Measurements from ENCODE around the gene NPY4R2.
"Not testable (repeated sequence)": the region's sequence is repeated elsewhere in the genome, so short reads cannot be mapped to it uniquely, and the experiment has no call there.

NPY4R2 gene, protein sequence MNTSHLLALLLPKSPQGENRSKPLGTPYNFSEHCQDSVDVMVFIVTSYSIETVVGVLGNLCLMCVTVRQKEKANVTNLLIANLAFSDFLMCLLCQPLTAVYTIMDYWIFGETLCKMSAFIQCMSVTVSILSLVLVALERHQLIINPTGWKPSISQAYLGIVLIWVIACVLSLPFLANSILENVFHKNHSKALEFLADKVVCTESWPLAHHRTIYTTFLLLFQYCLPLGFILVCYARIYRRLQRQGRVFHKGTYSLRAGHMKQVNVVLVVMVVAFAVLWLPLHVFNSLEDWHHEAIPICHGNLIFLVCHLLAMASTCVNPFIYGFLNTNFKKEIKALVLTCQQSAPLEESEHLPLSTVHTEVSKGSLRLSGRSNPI

DNA sequence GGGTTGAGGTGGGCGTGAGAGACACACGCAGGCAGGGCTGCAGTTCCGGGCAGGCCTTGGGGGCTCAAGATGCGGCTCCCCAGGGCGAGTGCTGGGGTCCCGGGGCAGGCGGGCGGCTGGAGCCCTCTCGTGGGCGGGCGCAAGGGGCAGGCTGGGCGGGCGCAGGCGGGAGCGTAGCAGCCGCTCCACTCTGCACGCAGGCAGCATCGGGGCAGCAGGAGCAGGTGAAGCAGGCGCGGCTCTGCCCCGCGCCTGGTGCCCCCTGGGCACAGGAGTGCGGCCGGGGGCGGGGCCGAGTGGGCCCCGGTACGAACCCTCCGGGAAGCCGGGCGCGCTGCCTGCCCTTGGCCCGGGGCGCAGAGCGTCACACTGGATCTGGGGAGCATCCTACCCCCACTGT lies at the start of gene NPY4R2:
Gene NPY4R2, plus strand, starts transcription at position 188 of the 400 bp plus-strand sequence. CDS start 3,326 bp downstream, outside the sequence.
- not testable (repeated sequence) for FAIRE-seq

DNA sequence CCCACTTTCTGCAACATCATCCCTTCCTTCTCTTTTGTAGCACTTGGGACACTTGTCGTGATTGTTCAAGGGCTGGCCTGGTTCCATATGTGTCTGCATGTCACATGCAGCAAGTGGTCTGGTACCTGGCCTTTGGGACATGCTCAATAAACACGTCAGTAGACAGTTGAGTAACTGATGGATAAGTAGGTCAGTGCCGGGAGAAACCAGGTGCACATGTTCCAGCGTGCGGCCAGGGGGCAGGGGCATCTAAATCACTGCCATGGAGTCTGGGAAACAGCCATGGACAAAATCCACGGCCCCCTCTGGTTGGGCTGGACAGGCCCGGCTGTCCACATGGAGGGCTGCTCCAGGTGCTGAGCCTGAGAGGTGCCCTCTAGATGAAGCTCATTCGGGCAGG lies 47.6 kb upstream of the NPY4R2 start:
- not testable (repeated sequence) for FAIRE-seq

DNA sequence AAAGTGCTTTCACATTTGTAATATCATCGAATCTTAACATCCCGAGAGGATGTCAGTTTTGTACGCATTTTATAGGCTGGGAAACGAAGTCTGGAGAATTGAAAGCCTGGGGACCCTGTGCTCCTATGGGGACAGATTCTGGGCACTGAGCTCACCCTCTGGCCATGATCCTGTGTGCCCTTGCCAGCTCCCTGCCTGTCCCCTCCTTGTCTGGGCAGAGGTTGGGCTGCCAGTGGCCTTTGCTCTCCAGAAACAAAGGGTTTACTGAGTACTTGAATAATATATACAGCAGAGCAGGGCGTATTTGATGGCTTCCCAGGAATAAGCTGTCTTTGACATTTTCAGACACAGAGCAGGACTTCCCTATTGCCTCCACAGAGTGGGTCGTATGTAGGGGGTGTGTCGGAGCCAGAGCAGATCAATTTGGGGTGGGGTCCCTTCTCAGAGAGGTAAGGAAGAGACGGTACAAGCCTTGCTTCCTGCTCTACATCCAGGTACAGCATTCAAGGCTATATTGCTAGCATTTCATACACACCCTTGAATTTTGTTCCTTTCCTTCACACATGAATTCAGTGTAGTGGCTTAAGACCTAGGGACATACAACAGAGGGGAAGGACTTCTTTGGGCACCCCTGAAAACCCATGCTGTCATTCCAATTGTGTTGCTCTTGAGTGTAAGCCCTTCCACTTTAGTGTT lies 46.8 kb upstream of the NPY4R2 start:
- FAIRE-seq, result not testable (repeated sequence)

DNA sequence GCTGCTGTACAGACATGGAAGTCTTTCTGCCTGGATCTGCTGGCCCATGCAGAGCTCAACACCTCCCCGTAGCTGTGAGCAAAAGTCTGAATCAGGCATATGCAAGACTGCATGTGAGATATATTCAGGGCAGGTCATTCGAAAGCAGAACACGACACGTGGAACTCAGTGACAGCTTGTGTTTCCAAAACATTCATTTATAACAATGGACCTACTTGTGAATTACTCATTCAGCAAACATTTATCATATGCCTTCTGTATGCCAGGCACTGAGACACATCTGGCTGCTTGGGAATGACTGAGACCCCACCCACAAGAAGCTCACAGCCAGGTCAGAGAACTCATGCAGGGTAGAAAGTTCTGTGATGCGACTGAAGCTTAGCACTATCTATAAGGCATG lies 46.2 kb upstream of the NPY4R2 start:
- FAIRE-seq, result not testable (repeated sequence)

DNA sequence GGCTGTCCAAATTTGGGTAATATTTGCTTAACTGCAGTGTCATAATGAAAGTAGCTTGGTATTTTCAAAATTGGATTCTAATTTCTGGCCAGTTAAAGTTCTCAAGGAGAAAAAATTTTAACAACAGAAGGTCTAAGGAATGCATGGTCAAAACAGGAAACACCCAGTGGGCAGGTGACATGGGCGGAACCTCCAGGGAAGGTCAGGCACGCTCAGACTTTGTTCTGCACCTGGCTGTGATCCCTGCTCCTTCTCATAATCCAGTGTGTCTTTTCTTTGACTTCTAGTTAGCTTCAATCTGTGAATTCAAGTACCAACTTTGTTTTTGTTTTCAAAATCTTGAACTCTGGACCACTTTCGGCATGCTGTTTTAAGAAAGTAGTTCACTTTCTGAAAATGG lies 34.2 kb upstream of the NPY4R2 start:
- FAIRE-seq, result not testable (repeated sequence)

DNA sequence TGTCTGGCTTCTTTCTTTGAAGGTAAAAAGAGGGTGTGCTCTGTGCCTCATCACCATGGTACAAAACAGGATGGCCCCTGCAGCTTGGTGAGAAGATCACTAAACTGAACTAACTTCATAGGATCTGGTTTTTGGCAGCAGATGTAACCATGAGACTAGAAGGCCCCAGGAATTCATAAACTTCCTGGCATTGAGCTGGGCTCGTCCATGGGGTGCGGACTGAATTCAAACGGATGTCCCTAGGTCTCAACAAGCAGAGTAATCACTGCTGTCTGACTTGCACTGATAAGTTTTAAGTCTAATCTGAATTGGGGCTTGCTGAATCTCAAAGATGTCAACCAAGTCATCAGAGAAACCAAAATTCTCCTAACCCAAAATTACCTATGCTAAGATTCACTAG lies 33.5 kb upstream of the NPY4R2 start:
- not testable (repeated sequence) for FAIRE-seq

DNA sequence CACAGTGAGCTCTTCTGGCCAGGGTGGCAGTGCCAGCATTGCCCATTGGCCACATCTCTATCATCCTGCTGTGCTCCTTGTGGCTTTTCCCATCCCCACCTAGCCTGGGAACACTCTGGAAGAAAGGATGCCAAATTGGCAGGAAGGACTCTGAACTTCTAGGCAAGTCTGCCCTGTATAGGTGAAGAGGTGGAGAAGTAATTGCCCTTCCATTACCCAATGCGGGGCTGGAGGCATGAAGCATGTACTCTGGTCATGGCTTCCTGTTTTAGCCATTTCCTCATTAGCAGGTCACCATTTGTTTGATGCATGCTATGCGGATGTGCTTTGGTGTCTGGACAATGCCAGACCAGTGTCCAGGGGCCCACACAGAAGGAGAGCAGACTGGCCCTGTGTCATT lies 32.1 kb upstream of the NPY4R2 start:
- not testable (repeated sequence) for FAIRE-seq

DNA sequence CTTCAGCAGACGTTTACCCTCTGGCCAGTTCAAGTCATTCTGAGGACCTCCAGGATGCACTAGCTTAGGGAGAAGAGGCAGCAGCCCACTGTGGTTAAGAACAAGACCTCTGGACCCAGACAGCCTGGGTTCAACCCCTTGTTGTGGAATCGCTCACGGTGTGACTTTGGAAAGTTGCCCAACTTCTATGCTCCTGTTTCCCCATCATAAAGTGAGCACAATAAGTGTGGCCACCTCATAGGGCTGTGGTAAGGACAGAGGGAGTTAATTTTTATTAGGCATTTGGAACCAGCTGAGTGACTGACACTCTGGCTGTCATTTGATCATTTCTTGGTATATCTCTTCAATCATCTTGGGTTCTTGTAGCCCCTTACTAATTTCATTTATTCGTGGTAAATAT lies 31.6 kb upstream of the NPY4R2 start:
- FAIRE-seq, result not testable (repeated sequence)

DNA sequence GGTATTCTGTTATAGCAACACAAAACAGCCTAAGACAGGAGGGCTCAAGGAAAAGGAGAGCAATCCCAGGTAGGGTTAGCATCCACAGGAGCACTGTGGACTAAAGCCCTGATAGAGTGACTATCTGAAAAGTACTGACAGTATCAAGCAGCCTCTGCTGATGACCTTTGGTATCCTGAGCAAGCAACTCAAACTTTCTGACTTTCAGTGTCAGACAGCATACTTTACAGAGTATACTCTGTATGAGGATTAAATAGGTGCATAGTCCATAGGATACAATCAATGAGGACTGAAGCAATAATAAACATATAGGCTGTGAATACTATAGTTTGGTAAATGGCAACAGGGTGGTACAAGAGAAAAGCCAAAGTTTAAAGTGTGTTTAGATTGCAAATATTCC lies 27.7 kb upstream of the NPY4R2 start:
- FAIRE-seq, result not testable (repeated sequence)

DNA sequence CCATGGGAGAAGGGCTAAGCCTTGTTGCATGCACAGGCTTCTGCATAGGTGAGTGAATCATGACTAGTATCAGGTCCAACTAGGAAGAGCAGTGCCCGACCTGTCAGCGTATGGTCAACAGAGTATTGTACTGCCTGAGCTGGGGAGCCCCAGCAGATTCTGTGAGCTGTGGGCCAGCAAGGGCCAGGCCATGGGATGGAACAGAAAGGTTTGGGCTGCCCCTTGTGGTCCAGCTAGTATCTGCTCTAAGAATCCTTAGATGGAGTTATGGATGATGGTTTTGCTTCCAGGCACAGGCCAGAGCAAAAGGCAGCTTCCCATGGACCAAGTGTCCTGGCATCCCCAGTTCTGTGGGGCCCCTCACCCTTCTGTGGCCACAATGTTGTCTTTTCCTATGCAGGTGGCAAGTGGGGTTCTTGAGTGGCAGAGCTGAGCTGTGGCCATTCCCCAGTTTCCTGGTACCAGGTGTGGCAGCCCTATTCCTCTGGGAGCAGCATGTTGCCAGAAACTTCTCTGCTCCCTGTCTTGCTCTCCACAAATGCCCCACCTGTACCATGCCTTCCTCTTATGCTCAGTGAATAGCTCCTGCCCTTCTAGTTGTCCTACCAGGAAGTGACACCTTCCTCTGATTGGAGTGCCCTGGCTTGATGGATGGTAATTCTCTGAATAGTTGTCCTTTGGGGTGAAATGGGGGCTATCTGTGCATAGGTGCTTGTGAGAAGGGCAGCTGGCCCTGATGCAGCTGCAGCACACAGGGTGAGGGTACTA lies 25.8 kb upstream of the NPY4R2 start:
- FAIRE-seq, result not testable (repeated sequence)

DNA sequence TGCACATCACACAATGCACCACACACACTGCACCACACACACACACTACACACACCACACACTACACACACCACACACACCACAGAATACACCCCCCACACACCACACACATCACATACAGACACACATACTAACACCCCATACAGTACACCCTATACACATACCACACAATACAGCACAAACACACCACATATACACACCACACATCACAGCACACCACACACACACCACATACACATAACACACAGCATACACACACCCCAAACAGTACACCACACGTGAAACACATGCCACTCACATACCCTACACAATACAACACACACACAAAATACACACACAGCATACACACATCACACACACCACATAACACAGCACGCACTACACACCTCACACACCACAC lies 23.9 kb upstream of the NPY4R2 start:
- not testable (repeated sequence) for FAIRE-seq

DNA sequence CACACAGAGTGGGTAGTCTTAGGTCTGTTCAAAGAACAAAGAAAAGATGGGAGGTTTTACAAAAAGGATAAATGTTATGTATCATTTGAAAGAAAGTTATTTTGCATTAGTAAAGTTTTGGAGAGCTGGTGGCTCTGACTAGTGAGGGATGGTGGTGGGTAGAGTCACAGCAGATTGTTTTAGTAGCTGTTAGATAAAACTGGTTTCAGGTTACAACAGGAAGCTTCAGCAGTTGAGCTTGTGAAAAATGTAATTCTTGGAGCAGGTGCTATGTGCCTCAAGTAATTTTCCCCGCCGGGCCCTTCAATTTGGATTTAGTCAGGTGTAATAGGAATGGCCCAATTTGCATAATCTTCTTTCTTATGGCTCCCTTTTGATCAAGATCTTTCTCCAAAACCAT lies 20.6 kb upstream of the NPY4R2 start:
- not testable (repeated sequence) for FAIRE-seq

DNA sequence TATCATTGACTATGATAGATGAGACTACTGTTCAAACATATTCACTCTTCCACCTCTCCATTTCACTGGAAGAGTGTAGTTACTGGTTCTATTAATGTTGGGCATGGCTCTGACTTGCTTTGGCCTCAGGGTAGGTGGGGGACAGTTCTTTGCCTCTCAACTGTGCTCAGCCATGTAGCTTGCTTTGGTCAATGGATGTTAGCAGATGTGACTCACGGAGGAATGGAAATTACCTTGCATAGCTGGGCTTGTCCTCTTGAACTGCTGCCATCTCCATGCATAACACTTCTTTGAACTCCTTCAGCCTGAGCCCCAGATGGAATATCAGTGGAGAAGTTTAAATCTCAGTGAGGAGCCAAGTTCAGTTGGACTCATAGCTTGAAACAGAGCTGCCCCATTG lies 9.1 kb upstream of the NPY4R2 start:
- not testable (repeated sequence) for FAIRE-seq

DNA sequence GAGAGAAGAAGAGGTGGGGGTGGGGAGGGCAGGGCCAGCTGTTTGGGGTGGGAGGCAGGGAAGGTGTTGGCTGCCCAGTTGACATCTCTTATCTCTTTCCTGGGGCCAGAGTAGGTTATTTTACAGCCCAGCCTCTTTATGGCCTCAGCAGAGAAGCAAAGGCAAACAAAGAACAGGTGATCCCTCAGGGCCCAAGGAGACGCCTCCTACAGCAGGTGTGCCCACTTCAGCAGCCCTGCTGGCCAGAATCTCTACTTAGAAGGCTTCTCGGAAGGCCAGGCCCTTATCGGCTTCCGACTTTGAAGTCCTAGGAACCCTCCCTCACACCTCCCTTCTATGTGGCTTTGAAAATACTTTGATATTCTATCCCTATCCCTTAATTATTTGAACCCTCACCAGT lies 8.0 kb upstream of the NPY4R2 start:
- FAIRE-seq, result not testable (repeated sequence)

DNA sequence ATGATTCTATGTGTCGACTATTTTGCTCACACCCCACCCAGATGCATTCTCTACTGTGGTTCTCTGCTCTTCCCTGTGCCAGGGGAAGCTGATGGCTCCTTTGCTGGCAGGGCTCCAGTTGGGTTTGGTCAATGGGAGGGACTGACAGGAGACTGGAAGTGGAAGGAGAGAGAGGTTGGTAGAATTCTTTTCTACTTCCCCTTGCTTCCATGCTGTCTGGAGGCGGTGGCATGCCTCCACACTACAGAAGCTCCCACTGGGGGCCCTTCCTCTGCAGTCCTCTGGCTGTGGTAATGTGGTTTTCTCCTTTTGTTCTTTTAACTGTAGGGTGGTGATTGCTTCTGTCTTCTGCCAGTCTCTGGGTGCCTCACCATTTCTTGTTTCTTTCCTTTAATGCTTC lies 4.4 kb upstream of the NPY4R2 start:
- FAIRE-seq, result not testable (repeated sequence)

DNA sequence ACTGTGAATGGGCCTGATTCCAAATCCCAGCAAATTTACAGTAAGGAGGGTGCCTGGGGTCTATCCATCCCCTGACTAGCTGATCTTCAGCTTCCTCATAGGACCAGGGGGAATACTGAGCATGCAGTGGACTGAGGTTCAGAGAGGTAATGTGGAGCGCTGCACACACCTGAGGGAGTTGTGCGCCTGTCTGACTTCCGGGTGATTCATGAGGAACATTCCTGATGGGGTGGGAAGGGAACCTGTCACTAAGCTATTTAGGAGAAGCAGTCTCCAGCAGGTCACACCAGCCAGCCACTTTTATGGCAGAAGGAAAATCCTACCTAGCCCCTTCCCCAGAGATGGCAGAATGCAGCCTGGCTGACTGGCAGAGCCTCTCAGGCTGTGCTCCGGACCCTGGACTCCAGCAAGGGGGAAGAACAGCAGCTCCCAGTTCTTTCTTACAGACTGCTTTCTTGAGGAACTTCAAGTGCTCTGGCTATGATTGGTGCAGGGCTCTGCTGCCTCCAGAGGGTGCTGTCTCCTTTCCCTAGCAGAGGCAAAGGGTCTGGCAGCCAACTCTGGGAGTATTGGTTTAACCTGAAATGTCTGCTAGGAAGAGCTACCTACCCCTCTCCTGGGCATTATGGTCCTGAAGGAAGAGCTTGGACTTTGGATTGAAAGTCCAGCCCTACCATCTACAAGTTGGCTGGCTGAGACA lies 2.5 kb upstream of the NPY4R2 start:
- not testable (repeated sequence) for FAIRE-seq

DNA sequence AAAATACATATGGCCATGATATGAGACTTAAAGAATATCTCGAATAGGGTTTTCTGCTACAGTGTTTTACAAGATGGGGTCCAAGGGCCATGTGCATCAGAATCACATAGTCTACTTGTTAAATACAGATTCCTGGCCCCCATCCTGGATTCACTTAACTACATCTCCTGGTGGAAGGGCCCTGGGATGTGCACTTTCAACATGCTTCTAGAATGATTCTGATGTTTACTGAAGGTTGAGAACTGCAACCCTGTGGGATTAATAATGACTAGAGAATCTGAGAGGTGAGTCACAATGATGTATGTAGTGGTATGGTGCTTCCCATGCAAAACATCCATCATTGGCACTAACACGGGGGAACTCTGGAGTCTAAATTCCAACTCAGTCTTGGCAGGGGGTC lies 2.1 kb downstream of the NPY4R2 start:
- FAIRE-seq, result not testable (repeated sequence)

DNA sequence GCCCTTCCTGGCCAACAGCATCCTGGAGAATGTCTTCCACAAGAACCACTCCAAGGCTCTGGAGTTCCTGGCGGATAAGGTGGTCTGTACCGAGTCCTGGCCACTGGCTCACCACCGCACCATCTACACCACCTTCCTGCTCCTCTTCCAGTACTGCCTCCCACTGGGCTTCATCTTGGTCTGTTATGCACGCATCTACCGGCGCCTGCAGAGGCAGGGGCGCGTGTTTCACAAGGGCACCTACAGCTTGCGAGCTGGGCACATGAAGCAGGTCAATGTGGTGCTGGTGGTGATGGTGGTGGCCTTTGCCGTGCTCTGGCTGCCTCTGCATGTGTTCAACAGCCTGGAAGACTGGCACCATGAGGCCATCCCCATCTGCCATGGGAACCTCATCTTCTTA lies 4.0 kb downstream of the NPY4R2 start:
- not testable (repeated sequence) for FAIRE-seq

DNA sequence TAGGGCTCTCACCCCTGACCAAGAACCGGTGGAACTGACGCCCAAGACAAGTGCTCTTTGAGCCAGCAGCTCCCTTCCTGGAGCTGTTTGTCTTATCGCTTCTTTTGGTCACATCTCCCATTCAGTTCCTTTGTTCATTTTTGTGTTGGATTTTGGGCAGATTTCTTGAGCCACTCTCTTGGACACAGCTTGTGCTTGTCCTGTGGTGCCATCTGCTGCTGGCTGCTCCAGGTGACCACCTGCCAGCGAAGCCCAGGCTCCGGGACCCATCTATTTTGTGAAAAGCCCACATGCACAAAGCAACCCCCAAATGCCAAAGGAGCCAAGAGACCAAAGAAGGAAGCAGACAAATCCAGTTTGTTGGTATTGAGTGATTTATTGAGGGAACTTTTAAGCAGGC lies 6.2 kb downstream of the NPY4R2 start:
- FAIRE-seq, result not testable (repeated sequence)

DNA sequence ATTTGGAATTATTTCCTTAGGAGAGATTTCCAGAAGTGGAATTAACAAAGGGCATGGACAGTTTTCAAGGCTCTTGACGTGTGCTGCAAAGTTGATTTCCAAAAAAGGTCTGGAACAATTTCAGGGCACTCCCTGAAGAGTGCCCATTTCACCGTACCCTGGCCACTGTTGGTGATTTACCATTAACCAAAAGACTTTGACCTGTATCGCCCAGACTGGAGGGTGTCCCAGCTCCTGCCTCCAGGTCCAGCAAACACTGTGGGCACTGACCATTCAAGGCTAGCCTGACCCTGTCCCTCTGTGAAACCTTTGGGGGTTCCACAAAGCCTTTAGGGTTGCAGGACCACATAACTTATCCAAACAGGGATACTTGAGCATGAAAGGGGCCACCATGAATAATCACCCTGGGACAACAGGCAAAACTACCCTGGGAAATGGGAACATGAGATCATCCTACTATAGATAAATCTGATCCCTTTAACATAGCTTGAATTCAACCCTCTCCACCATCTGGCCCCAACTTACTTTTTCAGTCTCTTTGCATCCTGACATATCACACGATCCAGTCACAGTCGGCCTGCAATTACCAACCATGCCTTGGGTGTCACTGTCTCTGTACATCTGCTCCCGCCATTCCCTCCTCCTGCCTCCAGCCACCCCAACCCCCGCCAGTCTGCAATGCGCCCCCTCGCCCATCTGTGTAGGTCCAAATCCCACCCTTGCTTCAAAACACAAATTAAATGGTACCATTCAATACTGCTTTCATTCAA lies 8.9 kb downstream of the NPY4R2 start:
- not testable (repeated sequence) for FAIRE-seq

DNA sequence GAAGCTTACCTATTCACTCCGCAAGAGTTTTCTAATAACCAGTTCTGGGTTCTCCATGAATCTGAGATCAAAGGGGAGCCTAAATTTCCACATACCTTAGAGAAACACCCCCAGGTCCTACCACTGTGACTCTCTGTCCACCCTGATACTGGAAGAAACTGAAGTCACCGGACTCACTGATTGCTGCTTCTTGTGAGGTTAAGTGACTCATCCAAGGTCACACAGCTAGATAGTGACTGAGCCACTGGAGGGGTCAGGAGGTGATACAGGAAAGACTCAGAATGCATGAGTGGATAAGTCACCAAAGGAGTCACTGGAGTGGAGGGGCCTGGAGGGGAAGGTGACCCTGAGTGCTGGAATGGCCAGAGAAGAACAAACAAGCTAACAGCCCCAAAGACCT lies 9.8 kb downstream of the NPY4R2 start:
- FAIRE-seq, result not testable (repeated sequence)

DNA sequence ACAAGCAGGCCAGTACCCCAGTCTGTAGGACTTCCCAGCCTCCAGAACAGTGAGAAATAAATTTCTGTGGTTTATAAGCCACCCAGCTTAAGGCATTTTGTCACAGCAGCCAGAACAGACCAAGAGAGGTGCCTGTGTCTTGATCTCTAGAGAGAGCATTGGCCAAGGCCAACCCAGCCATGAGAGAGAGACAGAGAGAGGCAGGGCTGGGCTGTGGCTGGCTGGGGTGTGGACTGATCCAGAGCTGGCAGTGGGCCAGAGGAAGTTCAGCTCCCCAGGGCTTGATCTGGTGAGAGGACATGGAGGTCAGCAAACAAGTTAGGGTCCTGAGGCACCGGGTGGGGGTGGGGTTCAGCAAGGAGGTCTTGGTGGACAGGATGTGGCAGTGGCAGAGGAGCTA lies 14.4 kb downstream of the NPY4R2 start:
- FAIRE-seq, result not testable (repeated sequence)
